Measurements from ENCODE around the gene ARPC4. TPM values are rescaled to one million over a fixed set of nuclear protein-coding genes. Genes with fewer than 3 reads are reported as not detected.

Gene ARPC4
- total RNA-seq, 2 donors from 2014 or later, result 69.0 to 89.6 TPM

GRCh38 chr3:9754678-9755077, 38.2 kb upstream of the ARPC4 start:
- no peak for DNase-seq (ENCODE audit: low spot score)
- H3K27ac ChIP-seq, result peak overlapping the region; percentile 24 to 45
- no peaks in the 10 kb centered on the region for H3K9me3 ChIP-seq
- no peaks in the 10 kb centered on the region for H3K27me3 ChIP-seq
- peaks cover 0 to 31% of the 10 kb centered on the region in 2 donors for H3K4me1 ChIP-seq
- H3K4me3 ChIP-seq, result no peak overlapping the region
- H3K36me3 ChIP-seq, result peaks cover 61% of the 10 kb centered on the region
- no peak for TF ChIP-seq CTCF (IDR thresholded peaks at IDR 0.05)

GRCh38 chr3:9757427-9757826, 35.5 kb upstream of the ARPC4 start:
- Histone ChIP-seq H3K9me3 (no peaks in the 10 kb centered on the region), H3K36me3 (peaks cover 68% of the 10 kb centered on the region), H3K4me3 (no peak overlapping the region), H3K4me1 (peaks cover 0 to 10% of the 10 kb centered on the region in 2 donors), H3K27ac (no peak overlapping the region), H3K27me3 (no peaks in the 10 kb centered on the region)
- no peak for DNase-seq (ENCODE audit: low spot score)
- no peak for TF ChIP-seq CTCF (IDR thresholded peaks at IDR 0.05)

GRCh38 chr3:9760779-9761505, 31.9 kb upstream of the ARPC4 start:
- no peak for TF ChIP-seq CTCF (IDR thresholded peaks at IDR 0.05)
- H3K9me3 ChIP-seq, result no peaks in the 10 kb centered on the region
- H3K4me3 ChIP-seq, result no peak overlapping the region
- no peak for DNase-seq (ENCODE audit: low spot score)
- peaks cover 59% of the 10 kb centered on the region for H3K36me3 ChIP-seq
- H3K27me3 ChIP-seq, result no peaks in the 10 kb centered on the region
- no peak overlapping the region for H3K27ac ChIP-seq
- no peaks in the 10 kb centered on the region for H3K4me1 ChIP-seq

GRCh38 chr3:9761919-9762318, 31.0 kb upstream of the ARPC4 start:
- Histone ChIP-seq H3K4me1 (peaks cover 0 to 5% of the 10 kb centered on the region in 2 donors), H3K9me3 (no peaks in the 10 kb centered on the region), H3K4me3 (no peak overlapping the region), H3K27me3 (no peaks in the 10 kb centered on the region), H3K27ac (no peak overlapping the region), H3K36me3 (peaks cover 51% of the 10 kb centered on the region)
- no peak for DNase-seq (ENCODE audit: low spot score)
- no peak for TF ChIP-seq CTCF (IDR thresholded peaks at IDR 0.05)

- H3K27ac ChIP-seq, result no peak overlapping the region
- H3K4me1 ChIP-seq, result peaks cover 0 to 15% of the 10 kb centered on the region in 2 donors
- TF ChIP-seq CTCF (IDR thresholded peaks at IDR 0.05), result no peak
- no peaks in the 10 kb centered on the region for H3K27me3 ChIP-seq
- H3K9me3 ChIP-seq, result no peaks in the 10 kb centered on the region
- no peak for DNase-seq (ENCODE audit: low spot score)
- H3K4me3 ChIP-seq, result no peak overlapping the region
- H3K36me3 ChIP-seq, result peaks cover 41% of the 10 kb centered on the region
These were observed 30.0 kb upstream of the ARPC4 start for GRCh38 chr3:9762871-9763270.

GRCh38 chr3:9765865-9766264, 27.0 kb upstream of the ARPC4 start:
- no peak for TF ChIP-seq CTCF (IDR thresholded peaks at IDR 0.05)
- peaks cover 13% of the 10 kb centered on the region for H3K36me3 ChIP-seq
- H3K4me3 ChIP-seq, result no peak overlapping the region
- H3K27me3 ChIP-seq, result no peaks in the 10 kb centered on the region
- H3K4me1 ChIP-seq, result peaks cover 0 to 42% of the 10 kb centered on the region in 2 donors
- DNase-seq (ENCODE audit: low spot score), result no peak
- no peak overlapping the region for H3K27ac ChIP-seq
- no peaks in the 10 kb centered on the region for H3K9me3 ChIP-seq
